Measurements from ENCODE around the gene BSDC1. TPM values are rescaled to one million over a fixed set of nuclear protein-coding genes. Genes with fewer than 3 reads are reported as not detected.
"Not testable (repeated sequence)": the region's sequence is repeated elsewhere in the genome, so short reads cannot be mapped to it uniquely, and the experiment has no call there.

Gene BSDC1
- total RNA-seq (2014; rRNA removed; shearing (Covaris generic)): 40.7 and 47.3 TPM in 2 replicates

- in situ Hi-C loops (cut with HindIII; ENCODE audit: low sequenced_read_pairs): no loop called here
Observed at GRCh38 chr1:32394141-32394889, at the start of gene BSDC1. TSS of gene BSDC1 (minus strand) at chr1:32394441. CDS start at chr1:32394414, 27 bp downstream.

GRCh38 chr1:32441467-32441866 is 47.2 kb upstream of the BSDC1 start:
- in situ Hi-C loops (cut with HindIII; ENCODE audit: low sequenced_read_pairs); DNase-seq (ENCODE audit: low spot score): not testable (repeated sequence)

More at GRCh38 chr1:32394141-32394889, at the start of gene BSDC1:
- DNase-seq (ENCODE audit: low spot score): peak; percentile 100

- in situ Hi-C loops (cut with HindIII; ENCODE audit: low sequenced_read_pairs); DNase-seq (ENCODE audit: low spot score): not testable (repeated sequence)
Observed at GRCh38 chr1:32438777-32439176, 44.5 kb upstream of the BSDC1 start.

GRCh38 chr1:32438136-32438535 is 43.9 kb upstream of the BSDC1 start:
- in situ Hi-C loops (cut with HindIII; ENCODE audit: low sequenced_read_pairs): no loop called here
- DNase-seq (ENCODE audit: low spot score): no peak

- in situ Hi-C loops (cut with HindIII; ENCODE audit: low sequenced_read_pairs): no loop called here
- DNase-seq (ENCODE audit: low spot score): no peak
Observed at GRCh38 chr1:32431736-32432400, 37.6 kb upstream of the BSDC1 start.

GRCh38 chr1:32427264-32427963 is 33.2 kb upstream of the BSDC1 start:
- in situ Hi-C loops (cut with HindIII; ENCODE audit: low sequenced_read_pairs): no loop called here
- peak; percentile 38 for DNase-seq (ENCODE audit: low spot score)

- in situ Hi-C loops (cut with HindIII; ENCODE audit: low sequenced_read_pairs): no loop called here
- peak; percentile 53 for DNase-seq (ENCODE audit: low spot score)
Observed at GRCh38 chr1:32426489-32427255, 32.4 kb upstream of the BSDC1 start.

GRCh38 chr1:32421775-32422174 is 27.5 kb upstream of the BSDC1 start:
- DNase-seq (ENCODE audit: low spot score): no peak
- in situ Hi-C loops (cut with HindIII; ENCODE audit: low sequenced_read_pairs): no loop called here

- in situ Hi-C loops (cut with HindIII; ENCODE audit: low sequenced_read_pairs): no loop called here
- DNase-seq (ENCODE audit: low spot score): no peak
Observed at GRCh38 chr1:32414186-32414886, 20.1 kb upstream of the BSDC1 start.

- DNase-seq (ENCODE audit: low spot score): peak; percentile 94
- in situ Hi-C loops (cut with HindIII; ENCODE audit: low sequenced_read_pairs): no loop called here
Observed at GRCh38 chr1:32413507-32414185, 19.4 kb upstream of the BSDC1 start.

- in situ Hi-C loops (cut with HindIII; ENCODE audit: low sequenced_read_pairs): no loop called here
- peak; percentile 97 for DNase-seq (ENCODE audit: low spot score)
Observed at GRCh38 chr1:32411261-32411660, 17.0 kb upstream of the BSDC1 start.

- in situ Hi-C loops (cut with HindIII; ENCODE audit: low sequenced_read_pairs): no loop called here
- DNase-seq (ENCODE audit: low spot score): peak; percentile 53
Observed at GRCh38 chr1:32406629-32407111, 12.4 kb upstream of the BSDC1 start.

GRCh38 chr1:32405672-32406467 is 11.6 kb upstream of the BSDC1 start:
- in situ Hi-C loops (cut with HindIII; ENCODE audit: low sequenced_read_pairs): no loop called here
- no peak for DNase-seq (ENCODE audit: low spot score)

- in situ Hi-C loops (cut with HindIII; ENCODE audit: low sequenced_read_pairs): no loop called here
- no peak for DNase-seq (ENCODE audit: low spot score)
Observed at GRCh38 chr1:32404946-32405345, 10.7 kb upstream of the BSDC1 start.

GRCh38 chr1:32400876-32401631 is 6.8 kb upstream of the BSDC1 start:
- in situ Hi-C loops (cut with HindIII; ENCODE audit: low sequenced_read_pairs): no loop called here
- DNase-seq (ENCODE audit: low spot score): peak; percentile 91

- in situ Hi-C loops (cut with HindIII; ENCODE audit: low sequenced_read_pairs): no loop called here
- DNase-seq (ENCODE audit: low spot score): no peak
Observed at GRCh38 chr1:32399843-32400242, 5.6 kb upstream of the BSDC1 start.

GRCh38 chr1:32398401-32398800 is 4.2 kb upstream of the BSDC1 start:
- in situ Hi-C loops (cut with HindIII; ENCODE audit: low sequenced_read_pairs): no loop called here
- DNase-seq (ENCODE audit: low spot score): no peak
